Osteoblast (primary cell): Measurements from ENCODE around the gene IGFL4. TPM values are rescaled to one million over a fixed set of nuclear protein-coding genes. Genes with fewer than 3 reads are reported as not detected.

Experiments
- DNase-seq: peaks from one replicate; pipeline ENCODE4 v3.0.0; 2011; ENCODE audit warnings: low spot score, mixed read lengths; ENCODE audit not compliant: insufficient read length; ENCODE audit errors: missing footprints
- H2AFZ ChIP-seq: 2 replicates; pipeline ENCODE4 v1.6.0; 2011; ENCODE audit warnings: mild to moderate bottlenecking, low read length
- H3K27ac ChIP-seq: 2 replicates; pipeline ENCODE4 v1.5.1; 2011; ENCODE audit warnings: mild to moderate bottlenecking, low read depth, low read length, moderate library complexity
- H3K27me3 ChIP-seq: 2 replicates; pipeline ENCODE4 v1.6.0; 2012; ENCODE audit warnings: mild to moderate bottlenecking, control low read depth, inconsistent platforms, low read length, moderate library complexity; ENCODE audit not compliant: insufficient read depth
- H3K36me3 ChIP-seq: 2 replicates; pipeline ENCODE4 v1.5.1; 2011; ENCODE audit warnings: mild to moderate bottlenecking, low read length, control low read depth, moderate library complexity; ENCODE audit not compliant: insufficient read depth
- H3K4me1 ChIP-seq: 2 replicates; pipeline ENCODE4 v1.5.1; 2011; ENCODE audit warnings: mild to moderate bottlenecking, low read length, control low read depth, moderate library complexity; ENCODE audit not compliant: insufficient read depth
- H3K4me2 ChIP-seq: 2 replicates; pipeline ENCODE4 v1.6.0; 2011; ENCODE audit warnings: mild to moderate bottlenecking, low read length; ENCODE audit not compliant: insufficient read depth
- H3K4me3 ChIP-seq: fragments of 200-600 bp; sonication (generic); 3 replicates; pipeline ENCODE4 v1.5.1; 2012; ENCODE audit warnings: mild to moderate bottlenecking, low read length, inconsistent platforms; ENCODE audit not compliant: insufficient read depth
- H3K79me2 ChIP-seq: 2 replicates; pipeline ENCODE4 v1.6.0; 2012; ENCODE audit warnings: mild to moderate bottlenecking, low read length, control low read depth, inconsistent platforms; ENCODE audit not compliant: insufficient read depth
- H3K9me3 ChIP-seq: 2 replicates; pipeline ENCODE4 v1.5.1; 2011; ENCODE audit warnings: low read depth, low read length, control low read depth
- H4K20me1 ChIP-seq: 2 replicates; pipeline ENCODE4 v1.6.0; 2012; ENCODE audit warnings: mild to moderate bottlenecking, low read length, control low read depth; ENCODE audit not compliant: insufficient read depth
- total RNA-seq: library from RNA; depleted of rRNA; stranded (reverse); fragments of >200 nt; gene quantifications from 2 replicates; pipeline ENCODE4 v1.2.3, GENCODE V29; 2012
- TF ChIP-seq, protein P1 (sequence below): IDR thresholded peaks from 2 replicates; pipeline ENCODE4 v1.5.1; 2011; ENCODE audit warnings: mild to moderate bottlenecking, low read depth, low read length, moderate library complexity; ENCODE audit errors: extremely low read depth

The IGFL4 gene
- total RNA-seq, 1 donor: not detected

GRCh38 chr19:46040125-46040524 is 677 bp downstream of the IGFL4 start:
- no peak for DNase-seq
- Histone ChIP-seq H2AFZ (no peak overlapping the region), H3K27me3 (peaks cover 42% of the 10 kb centered on the region), H3K79me2 (no peaks in the 10 kb centered on the region), H4K20me1 (no peaks in the 10 kb centered on the region), H3K4me2 (no peak overlapping the region), H3K36me3 (no peaks in the 10 kb centered on the region), H3K9me3 (peaks cover 20% of the 10 kb centered on the region), H3K4me1 (no peaks in the 10 kb centered on the region), H3K4me3 (no peak overlapping the region), H3K27ac (no peak overlapping the region)
- TF ChIP-seq, protein P1, sequence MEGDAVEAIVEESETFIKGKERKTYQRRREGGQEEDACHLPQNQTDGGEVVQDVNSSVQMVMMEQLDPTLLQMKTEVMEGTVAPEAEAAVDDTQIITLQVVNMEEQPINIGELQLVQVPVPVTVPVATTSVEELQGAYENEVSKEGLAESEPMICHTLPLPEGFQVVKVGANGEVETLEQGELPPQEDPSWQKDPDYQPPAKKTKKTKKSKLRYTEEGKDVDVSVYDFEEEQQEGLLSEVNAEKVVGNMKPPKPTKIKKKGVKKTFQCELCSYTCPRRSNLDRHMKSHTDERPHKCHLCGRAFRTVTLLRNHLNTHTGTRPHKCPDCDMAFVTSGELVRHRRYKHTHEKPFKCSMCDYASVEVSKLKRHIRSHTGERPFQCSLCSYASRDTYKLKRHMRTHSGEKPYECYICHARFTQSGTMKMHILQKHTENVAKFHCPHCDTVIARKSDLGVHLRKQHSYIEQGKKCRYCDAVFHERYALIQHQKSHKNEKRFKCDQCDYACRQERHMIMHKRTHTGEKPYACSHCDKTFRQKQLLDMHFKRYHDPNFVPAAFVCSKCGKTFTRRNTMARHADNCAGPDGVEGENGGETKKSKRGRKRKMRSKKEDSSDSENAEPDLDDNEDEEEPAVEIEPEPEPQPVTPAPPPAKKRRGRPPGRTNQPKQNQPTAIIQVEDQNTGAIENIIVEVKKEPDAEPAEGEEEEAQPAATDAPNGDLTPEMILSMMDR: no peak

DNA sequence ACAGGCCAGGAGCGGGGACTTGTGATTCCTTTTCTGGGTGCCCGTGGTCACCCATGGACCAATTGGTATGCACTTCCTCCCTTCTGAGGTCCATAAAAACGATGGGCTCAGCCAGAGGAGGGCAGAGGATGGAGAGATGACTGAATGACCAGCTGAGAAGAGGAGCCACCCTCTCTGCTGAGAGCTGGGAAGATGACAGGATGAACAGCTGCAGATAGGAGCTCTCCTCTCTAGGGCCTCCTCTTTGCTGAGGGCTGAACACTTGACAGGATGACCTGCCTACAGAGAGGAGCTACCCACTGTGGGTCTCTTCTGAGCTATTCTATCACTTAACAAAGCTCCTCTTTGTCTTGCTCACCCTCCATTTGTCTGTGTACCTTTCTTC is 4.1 kb downstream of the IGFL4 start:
- Histone ChIP-seq H3K36me3 (no peaks in the 10 kb centered on the region), H3K9me3 (no peaks in the 10 kb centered on the region), H3K4me1 (no peaks in the 10 kb centered on the region), H2AFZ (no peak overlapping the region), H3K79me2 (no peaks in the 10 kb centered on the region), H3K27ac (no peak overlapping the region), H3K27me3 (peaks cover 32% of the 10 kb centered on the region), H3K4me3 (no peak overlapping the region), H3K4me2 (no peak overlapping the region), H4K20me1 (no peaks in the 10 kb centered on the region)
- TF ChIP-seq, protein P1: no peak
- no peak for DNase-seq

- Histone ChIP-seq H3K4me2 (no peak overlapping the region), H3K27me3 (peaks cover 30% of the 10 kb centered on the region), H3K4me3 (no peak overlapping the region), H4K20me1 (no peaks in the 10 kb centered on the region), H3K9me3 (no peaks in the 10 kb centered on the region), H2AFZ (no peak overlapping the region), H3K27ac (no peak overlapping the region), H3K4me1 (no peaks in the 10 kb centered on the region), H3K36me3 (no peaks in the 10 kb centered on the region), H3K79me2 (no peaks in the 10 kb centered on the region)
- TF ChIP-seq, protein P1: no peak
- DNase-seq: no peak
Observed at GRCh38 chr19:46035986-46036743, 4.6 kb downstream of the IGFL4 start.

- no peaks in the 10 kb centered on the region for H3K79me2 ChIP-seq
- no peak overlapping the region for H3K27ac ChIP-seq
- H2AFZ ChIP-seq: no peak overlapping the region
- no peak overlapping the region for H3K4me3 ChIP-seq
- H3K27me3 ChIP-seq: peaks cover 28% of the 10 kb centered on the region
- TF ChIP-seq, protein P1: no peak
- H3K36me3 ChIP-seq: no peaks in the 10 kb centered on the region
- no peaks in the 10 kb centered on the region for H3K4me1 ChIP-seq
- H4K20me1 ChIP-seq: no peaks in the 10 kb centered on the region
- no peak for DNase-seq
- H3K4me2 ChIP-seq: no peak overlapping the region
- H3K9me3 ChIP-seq: no peaks in the 10 kb centered on the region
Observed at GRCh38 chr19:46035546-46035945, 5.3 kb downstream of the IGFL4 start.
